Immature natural killer cell (primary cell): Measurements from ENCODE around the gene SLC35A3. TPM values are rescaled to one million over a fixed set of nuclear protein-coding genes. Genes with fewer than 3 reads are reported as not detected.

Experiments used
- DNase-seq, 3 donors: peaks; one replicate each; pipeline ENCODE4 v3.0.0; 2022; ENCODE audit warnings: mixed read lengths in 1 of 3
- H3K27ac Mint-ChIP-seq, 6 donors: one replicate each; pipeline ENCODE4 v1.8.0; 2020; ENCODE audit warnings: mixed read lengths in 6 of 6, mild to moderate bottlenecking in 5 of 6, inconsistent platforms in 4 of 6, moderate library complexity in 3 of 6
- H3K27me3 Mint-ChIP-seq, 3 donors: one replicate each; pipeline ENCODE4 v1.8.0; 2020 to 2021; ENCODE audit warnings: low read depth in 3 of 3, mild to moderate bottlenecking in 3 of 3, mixed read lengths in 3 of 3, moderate library complexity in 3 of 3, inconsistent platforms in 1 of 3
- H3K36me3 Mint-ChIP-seq, 3 donors: one replicate each; pipeline ENCODE4 v1.8.0; 2020; ENCODE audit warnings: mixed read lengths in 3 of 3, inconsistent platforms in 2 of 3, mild to moderate bottlenecking in 2 of 3
- H3K4me1 Mint-ChIP-seq, 2 donors: one replicate each; pipeline ENCODE4 v1.8.0; 2020; ENCODE audit warnings: inconsistent platforms in 2 of 2, mild to moderate bottlenecking in 2 of 2, mixed read lengths in 2 of 2, moderate library complexity in 1 of 2
- H3K4me3 Mint-ChIP-seq, 5 donors: one replicate each; pipeline ENCODE4 v1.8.0; 2020; ENCODE audit warnings: mild to moderate bottlenecking in 5 of 5, mixed read lengths in 5 of 5, inconsistent platforms in 3 of 5, moderate library complexity in 3 of 5
- H3K9me3 Mint-ChIP-seq, 6 donors: one replicate each; pipeline ENCODE4 v1.8.0; 2020; ENCODE audit warnings: mild to moderate bottlenecking in 6 of 6, mixed read lengths in 6 of 6, inconsistent platforms in 4 of 6, moderate library complexity in 3 of 6
- polyA plus RNA-seq, 3 donors: library from polyadenylated mRNA; unstranded; fragments of 300-500 nt; fragmentation: Illumina TruSeq; gene quantifications; one replicate each; pipeline ENCODE4 v1.2.3, GENCODE V29; 2021

Gene SLC35A3
- polyA plus RNA-seq, 3 donors from 2014 or later, result 5.0 to 12.3 (median 8.5) TPM

- Mint-ChIP-seq H3K36me3 (peaks cover 4 to 30% (median 24%) of the 10 kb centered on the region in 3 donors), H3K9me3 (peaks cover 0 to 2% (median 0%) of the 10 kb centered on the region in 6 donors), H3K4me1 (peaks cover 16 to 40% of the 10 kb centered on the region in 2 donors), H3K27me3 (no peaks in the 10 kb centered on the region), H3K4me3 (no peak overlapping the region), H3K27ac (peak overlapping the region in 1 of 6 donors; percentile 29)
- no peak for DNase-seq
Observed at GRCh38 chr1:99986656-99987225, 16.9 kb downstream of the SLC35A3 start.

- no peaks in the 10 kb centered on the region for H3K27me3 Mint-ChIP-seq
Observed at GRCh38 chr1:99988210-99988765, 18.5 kb downstream of the SLC35A3 start.

DNA sequence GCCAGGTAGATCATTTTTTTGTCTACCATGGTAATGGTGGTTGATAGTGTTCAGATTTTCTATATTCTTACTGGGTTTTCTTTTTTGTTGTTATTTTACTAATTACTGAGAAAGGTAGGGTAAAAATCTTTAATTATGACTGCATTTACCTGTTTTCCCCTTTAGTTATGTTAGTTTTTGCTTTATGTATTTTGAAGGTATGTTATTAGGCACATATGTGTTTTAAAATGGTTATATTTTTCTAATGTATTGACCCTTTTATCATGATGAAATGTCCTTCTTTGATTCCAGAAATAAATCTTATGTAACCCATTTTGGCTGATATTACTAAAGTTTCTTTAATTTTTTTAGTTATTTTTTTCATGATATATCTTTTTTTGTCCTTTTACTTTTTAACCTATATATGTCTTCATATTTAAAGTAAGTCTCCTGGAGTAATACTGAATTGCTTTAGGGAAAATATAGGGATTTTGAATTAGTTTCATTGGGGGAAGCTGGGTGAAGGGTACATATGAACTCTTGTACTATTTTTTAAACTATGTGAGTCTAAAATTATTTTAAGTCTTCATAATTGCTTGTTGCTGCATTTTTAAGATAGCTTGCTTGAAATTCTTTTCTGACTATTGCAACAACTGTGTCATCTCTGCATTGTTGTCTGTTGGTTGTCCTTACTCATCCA, 22.4 kb downstream of the SLC35A3 start:
- peaks cover 40 to 55% (median 46%) of the 10 kb centered on the region in 3 donors for H3K36me3 Mint-ChIP-seq
- H3K27ac Mint-ChIP-seq, result peak overlapping the region in 1 of 6 donors; percentile 73
- no peak overlapping the region for H3K4me3 Mint-ChIP-seq
- H3K27me3 Mint-ChIP-seq, result no peaks in the 10 kb centered on the region
- H3K4me1 Mint-ChIP-seq, result peaks cover 7 to 24% of the 10 kb centered on the region in 2 donors
- DNase-seq, result no peak
- H3K9me3 Mint-ChIP-seq, result peaks cover 3 to 10% (median 5%) of the 10 kb centered on the region in 6 donors

More at GRCh38 chr1:99988210-99988765, 18.5 kb downstream of the SLC35A3 start:
- H3K9me3 Mint-ChIP-seq, result peaks cover 4 to 10% (median 5%) of the 10 kb centered on the region in 6 donors
- no peak overlapping the region for H3K4me3 Mint-ChIP-seq
- H3K27ac Mint-ChIP-seq, result peak overlapping the region in 1 of 6 donors; percentile 74
- peaks cover 16 to 41% (median 35%) of the 10 kb centered on the region in 3 donors for H3K36me3 Mint-ChIP-seq
- no peak for DNase-seq
- peaks cover 19 to 41% of the 10 kb centered on the region in 2 donors for H3K4me1 Mint-ChIP-seq

DNA sequence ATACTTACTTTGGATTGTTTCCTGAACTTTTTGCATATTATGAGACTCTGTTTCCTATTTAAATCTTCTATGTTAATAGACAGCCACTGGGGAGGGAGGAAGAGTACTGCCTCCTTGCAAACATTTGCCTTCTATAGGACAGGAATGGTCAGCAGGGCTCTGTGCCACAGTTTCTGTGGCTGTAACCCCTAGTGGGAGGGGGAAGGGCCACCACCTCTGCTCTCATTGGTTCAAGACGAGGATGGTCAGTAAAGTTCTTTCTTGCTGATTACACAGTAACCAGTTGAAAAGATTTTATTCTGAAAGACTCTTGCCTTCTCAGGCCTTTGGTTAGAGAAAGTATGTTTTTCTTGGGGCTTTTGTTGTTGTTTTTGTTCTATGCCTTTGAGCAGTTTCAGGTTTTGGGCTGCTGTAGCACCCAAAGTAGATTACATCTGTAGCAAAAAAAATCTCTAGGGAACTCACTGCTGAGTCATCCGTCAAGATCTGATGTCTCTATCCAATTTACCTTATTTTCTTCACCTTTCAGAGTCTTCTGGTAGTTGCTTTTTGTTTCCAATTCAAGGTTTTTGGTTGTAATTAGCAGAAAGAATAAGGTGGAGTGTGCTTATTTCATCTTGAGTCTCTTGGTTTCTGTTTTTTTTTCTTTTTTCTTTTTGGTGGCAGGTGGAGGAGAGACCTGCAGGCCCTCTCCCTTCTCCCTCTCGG, 23.1 kb downstream of the SLC35A3 start:
- no peak overlapping the region for H3K4me3 Mint-ChIP-seq
- peaks cover 5 to 24% of the 10 kb centered on the region in 2 donors for H3K4me1 Mint-ChIP-seq
- peaks cover 3 to 10% (median 5%) of the 10 kb centered on the region in 6 donors for H3K9me3 Mint-ChIP-seq
- no peaks in the 10 kb centered on the region for H3K27me3 Mint-ChIP-seq
- DNase-seq, result no peak
- H3K27ac Mint-ChIP-seq, result peak overlapping the region in 2 of 6 donors; percentile 37 to 73
- H3K36me3 Mint-ChIP-seq, result peaks cover 40 to 55% (median 46%) of the 10 kb centered on the region in 3 donors

GRCh38 chr1:99993468-99993845, 23.7 kb downstream of the SLC35A3 start:
- peak overlapping the region in 1 of 6 donors; percentile 37 for H3K27ac Mint-ChIP-seq
- no peaks in the 10 kb centered on the region for H3K27me3 Mint-ChIP-seq
- peaks cover 3 to 10% (median 5%) of the 10 kb centered on the region in 6 donors for H3K9me3 Mint-ChIP-seq
- no peak overlapping the region for H3K4me3 Mint-ChIP-seq
- peaks cover 40 to 57% (median 46%) of the 10 kb centered on the region in 3 donors for H3K36me3 Mint-ChIP-seq
- peaks cover 5 to 24% of the 10 kb centered on the region in 2 donors for H3K4me1 Mint-ChIP-seq
- DNase-seq, result no peak

DNA sequence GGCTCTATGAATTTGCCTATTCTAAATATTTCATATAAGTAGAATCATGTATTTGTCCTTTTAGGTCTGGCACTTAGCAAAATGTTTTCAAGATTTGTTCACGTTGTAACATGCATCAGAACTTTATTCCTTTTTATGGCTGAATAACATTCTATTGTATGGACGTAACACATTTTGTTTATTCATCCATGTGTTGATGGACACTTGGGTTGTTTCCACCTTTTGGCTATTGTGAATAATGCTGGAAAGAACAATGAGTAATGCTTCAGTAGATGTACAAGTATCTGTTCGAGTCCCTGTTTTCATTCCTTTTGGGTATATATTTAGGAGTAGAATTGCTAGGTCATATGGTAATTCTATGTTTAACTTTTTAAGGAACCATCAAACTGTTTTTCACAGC, 24.7 kb downstream of the SLC35A3 start:
- no peak overlapping the region for H3K4me3 Mint-ChIP-seq
- H3K9me3 Mint-ChIP-seq, result peaks cover 3 to 10% (median 5%) of the 10 kb centered on the region in 6 donors
- DNase-seq, result no peak
- H3K27ac Mint-ChIP-seq, result no peak overlapping the region
- H3K36me3 Mint-ChIP-seq, result peaks cover 40 to 58% (median 47%) of the 10 kb centered on the region in 3 donors
- H3K4me1 Mint-ChIP-seq, result peaks cover 5 to 24% of the 10 kb centered on the region in 2 donors
- no peaks in the 10 kb centered on the region for H3K27me3 Mint-ChIP-seq

GRCh38 chr1:99996951-99997350, 27.2 kb downstream of the SLC35A3 start:
- Mint-ChIP-seq H3K9me3 (peaks cover 3 to 9% (median 5%) of the 10 kb centered on the region in 6 donors), H3K36me3 (peaks cover 35 to 44% (median 42%) of the 10 kb centered on the region in 3 donors), H3K4me3 (no peak overlapping the region), H3K4me1 (peaks cover 4 to 17% of the 10 kb centered on the region in 2 donors), H3K27ac (no peak overlapping the region), H3K27me3 (no peaks in the 10 kb centered on the region)
- DNase-seq, result no peak

- DNase-seq, result no peak
Observed at GRCh38 chr1:100001462-100001861, 31.7 kb downstream of the SLC35A3 start.

DNA sequence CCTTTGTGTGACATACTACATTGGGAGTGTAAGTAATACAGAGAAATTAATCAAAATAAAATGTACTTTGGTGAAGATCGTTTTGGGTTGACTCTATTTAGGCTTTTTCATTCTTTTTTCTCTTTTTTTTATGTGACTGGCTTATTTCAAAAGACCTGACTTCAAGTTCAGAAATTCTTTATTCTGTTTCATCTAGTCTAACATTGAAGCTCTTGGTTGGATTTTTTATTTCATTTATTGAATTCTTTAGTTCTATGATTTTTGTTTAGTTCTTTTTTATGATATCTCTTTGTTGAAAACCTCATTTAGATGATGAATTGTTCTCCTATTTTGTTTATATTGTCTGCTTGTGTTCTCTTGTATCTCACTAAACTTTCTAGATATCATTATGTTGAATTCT, 35.6 kb downstream of the SLC35A3 start:
- Mint-ChIP-seq H3K4me3 (no peak overlapping the region), H3K9me3 (peaks cover 5 to 14% (median 8%) of the 10 kb centered on the region in 6 donors), H3K27me3 (peaks cover 0 to 2% (median 1%) of the 10 kb centered on the region in 3 donors), H3K4me1 (peaks cover 4 to 15% of the 10 kb centered on the region in 2 donors), H3K36me3 (peaks cover 34 to 43% (median 35%) of the 10 kb centered on the region in 3 donors), H3K27ac (no peak overlapping the region)
- no peak for DNase-seq

More at GRCh38 chr1:100001462-100001861, 31.7 kb downstream of the SLC35A3 start:
- Mint-ChIP-seq H3K4me1 (peaks cover 4 to 15% of the 10 kb centered on the region in 2 donors), H3K27me3 (peaks cover 0 to 2% (median 1%) of the 10 kb centered on the region in 3 donors), H3K9me3 (peaks cover 5 to 14% (median 8%) of the 10 kb centered on the region in 6 donors), H3K36me3 (peaks cover 24 to 39% (median 30%) of the 10 kb centered on the region in 3 donors), H3K4me3 (no peak overlapping the region), H3K27ac (no peak overlapping the region)

GRCh38 chr1:100006688-100007087, 36.9 kb downstream of the SLC35A3 start:
- H3K4me3 Mint-ChIP-seq, result no peak overlapping the region
- H3K9me3 Mint-ChIP-seq, result peaks cover 5 to 14% (median 8%) of the 10 kb centered on the region in 6 donors
- no peak for DNase-seq
- H3K27me3 Mint-ChIP-seq, result peaks cover 0 to 2% (median 1%) of the 10 kb centered on the region in 3 donors
- peaks cover 31 to 43% (median 34%) of the 10 kb centered on the region in 3 donors for H3K36me3 Mint-ChIP-seq
- no peak overlapping the region for H3K27ac Mint-ChIP-seq
- H3K4me1 Mint-ChIP-seq, result peaks cover 4 to 14% of the 10 kb centered on the region in 2 donors

DNA sequence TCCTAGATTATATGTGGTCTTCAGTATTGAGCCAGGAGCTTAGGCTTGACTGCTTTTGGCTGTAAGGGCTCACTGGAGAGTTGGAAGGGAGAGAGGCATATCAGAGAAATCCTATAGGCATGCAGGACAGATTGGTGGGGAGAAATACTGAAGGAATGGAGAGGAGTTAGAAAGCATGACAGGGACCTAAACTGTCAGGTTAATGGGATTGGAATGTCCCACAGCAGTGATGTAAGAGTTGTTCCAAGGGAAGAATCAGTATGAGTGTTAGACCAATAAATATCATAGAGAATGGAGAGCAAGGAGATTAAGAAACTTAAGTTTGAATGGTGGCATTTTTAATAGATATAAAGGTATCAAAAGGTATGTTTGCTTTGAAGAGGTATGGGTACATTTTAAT, 39.7 kb downstream of the SLC35A3 start:
- H3K36me3 Mint-ChIP-seq, result peaks cover 22 to 29% (median 25%) of the 10 kb centered on the region in 3 donors
- DNase-seq, result no peak
- H3K4me3 Mint-ChIP-seq, result no peak overlapping the region
- peaks cover 5 to 14% (median 8%) of the 10 kb centered on the region in 6 donors for H3K9me3 Mint-ChIP-seq
- no peaks in the 10 kb centered on the region for H3K27me3 Mint-ChIP-seq
- H3K4me1 Mint-ChIP-seq, result peaks cover 0 to 2% of the 10 kb centered on the region in 2 donors
- H3K27ac Mint-ChIP-seq, result peak overlapping the region in 2 of 6 donors; percentile 6 to 31

DNA sequence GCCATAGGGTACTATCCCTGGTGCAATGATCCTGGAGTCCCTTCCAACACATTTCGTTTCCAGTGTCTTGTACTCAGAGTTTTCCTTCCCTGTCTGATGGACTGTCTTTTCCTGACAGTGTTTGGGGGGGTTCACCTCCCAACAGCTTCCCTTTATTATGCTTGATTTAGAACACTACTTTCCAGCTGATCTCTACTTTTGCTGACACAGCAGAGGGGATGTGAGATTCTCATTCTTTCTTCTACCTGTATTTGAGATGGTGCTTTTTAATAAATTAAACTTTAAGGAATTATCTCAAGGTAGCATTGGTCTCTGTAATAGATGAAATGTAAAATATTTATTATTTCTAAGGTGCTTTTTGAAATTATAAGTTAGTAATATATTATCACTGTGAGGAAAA, 41.0 kb downstream of the SLC35A3 start:
- H3K27ac Mint-ChIP-seq, result peak overlapping the region in 1 of 6 donors; percentile 66
- H3K36me3 Mint-ChIP-seq, result peaks cover 13 to 22% (median 20%) of the 10 kb centered on the region in 3 donors

DNA sequence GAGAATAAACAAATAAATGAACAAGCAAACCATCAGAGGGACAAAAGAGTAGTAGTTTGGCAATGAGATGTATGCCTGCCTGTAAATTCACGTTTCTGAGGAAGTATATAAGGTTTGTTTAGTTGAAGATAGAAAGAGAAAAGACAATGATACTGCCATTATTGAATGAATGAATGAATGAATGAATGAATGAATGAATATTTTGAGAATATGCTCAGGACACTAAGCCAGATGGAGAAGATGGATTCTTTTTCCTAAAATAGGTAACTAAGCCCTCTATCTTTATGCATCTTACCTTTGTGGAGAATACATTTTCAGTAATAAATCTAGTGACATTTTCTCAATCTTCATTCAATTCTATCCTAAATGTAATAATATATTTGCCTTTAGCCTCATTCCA, 49.4 kb downstream of the SLC35A3 start:
- H3K9me3 Mint-ChIP-seq, result no peaks in the 10 kb centered on the region
- H3K27me3 Mint-ChIP-seq, result no peaks in the 10 kb centered on the region
- no peak overlapping the region for H3K4me3 Mint-ChIP-seq
- DNase-seq, result no peak
- peaks cover 4 to 26% (median 17%) of the 10 kb centered on the region in 3 donors for H3K36me3 Mint-ChIP-seq
- H3K27ac Mint-ChIP-seq, result no peak overlapping the region
- H3K4me1 Mint-ChIP-seq, result peaks cover 2 to 5% of the 10 kb centered on the region in 2 donors

More for the DNA sequence above, 41.0 kb downstream of the SLC35A3 start:
- peaks cover 0 to 3% (median under 1%) of the 10 kb centered on the region in 6 donors for H3K9me3 Mint-ChIP-seq
- H3K4me1 Mint-ChIP-seq, result peaks cover 2 to 5% of the 10 kb centered on the region in 2 donors
- H3K27me3 Mint-ChIP-seq, result no peaks in the 10 kb centered on the region
- H3K4me3 Mint-ChIP-seq, result no peak overlapping the region
- no peak for DNase-seq
